GM12892 (cell line): ENCODE data around the gene MSL3B.

Experiments used
- POLR2A ChIP-seq: IDR thresholded peaks from 2 replicates; pipeline ENCODE4 v1.6.1; 2011; ENCODE audit warnings: low read depth, low read length, control low read depth
- POLR2AphosphoS5 ChIP-seq: IDR thresholded peaks from 2 replicates; pipeline ENCODE4 v1.6.1; 2011; ENCODE audit warnings: low read depth, low read length, control low read depth

DNA sequence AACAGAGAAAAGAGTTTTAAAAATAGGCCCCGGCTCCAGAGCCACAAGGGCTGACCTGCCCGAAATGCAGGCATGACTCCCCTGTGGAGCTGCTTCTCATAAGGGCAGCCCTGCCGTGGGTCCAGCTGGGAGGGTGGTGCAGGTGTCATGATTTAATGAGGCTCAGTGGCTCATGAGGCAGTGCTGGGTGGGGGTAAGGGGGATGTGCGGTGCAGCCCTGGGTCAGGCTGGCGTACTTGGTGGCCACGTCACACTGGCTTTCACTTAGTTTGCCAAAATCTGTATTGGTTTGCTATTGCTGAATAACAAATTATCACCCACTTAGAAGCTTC is 47.4 kb downstream of the MSL3B start:
- no peak for TF ChIP-seq POLR2AphosphoS5
- no peak for TF ChIP-seq POLR2A
